Measurements from ENCODE around the gene KLK11.
"Not testable (repeated sequence)": the region's sequence is repeated elsewhere in the genome, so short reads cannot be mapped to it uniquely, and the experiment has no call there.

KLK11 gene

DNA sequence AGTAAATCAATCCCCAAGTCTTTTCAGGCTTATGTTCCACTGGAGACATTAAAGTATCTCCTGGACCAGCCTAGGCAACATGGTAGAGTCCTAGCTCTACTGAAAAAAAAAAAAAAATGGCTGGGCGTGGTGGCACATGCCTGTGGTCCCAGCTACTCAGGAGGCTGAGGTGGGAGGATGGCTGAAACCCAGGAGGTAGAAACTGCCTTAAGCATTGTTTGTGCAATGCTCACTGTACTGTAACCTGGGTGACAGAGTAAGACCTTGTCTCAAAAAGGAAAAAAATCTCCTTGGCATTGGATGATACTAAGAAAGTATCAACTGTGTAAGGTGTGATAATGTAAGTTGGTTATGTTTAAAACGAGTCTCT, 33.8 kb downstream of the KLK11 start:
- in situ Hi-C loops (cut with MboI; ENCODE audit: low pct_unique_long_range_greater_than_20kb, low sequenced_read_pairs, unreplicated experiment) = no loop called here
- no peak for DNase-seq (ENCODE audit: low spot score)
- TF ChIP-seq, protein P1, sequence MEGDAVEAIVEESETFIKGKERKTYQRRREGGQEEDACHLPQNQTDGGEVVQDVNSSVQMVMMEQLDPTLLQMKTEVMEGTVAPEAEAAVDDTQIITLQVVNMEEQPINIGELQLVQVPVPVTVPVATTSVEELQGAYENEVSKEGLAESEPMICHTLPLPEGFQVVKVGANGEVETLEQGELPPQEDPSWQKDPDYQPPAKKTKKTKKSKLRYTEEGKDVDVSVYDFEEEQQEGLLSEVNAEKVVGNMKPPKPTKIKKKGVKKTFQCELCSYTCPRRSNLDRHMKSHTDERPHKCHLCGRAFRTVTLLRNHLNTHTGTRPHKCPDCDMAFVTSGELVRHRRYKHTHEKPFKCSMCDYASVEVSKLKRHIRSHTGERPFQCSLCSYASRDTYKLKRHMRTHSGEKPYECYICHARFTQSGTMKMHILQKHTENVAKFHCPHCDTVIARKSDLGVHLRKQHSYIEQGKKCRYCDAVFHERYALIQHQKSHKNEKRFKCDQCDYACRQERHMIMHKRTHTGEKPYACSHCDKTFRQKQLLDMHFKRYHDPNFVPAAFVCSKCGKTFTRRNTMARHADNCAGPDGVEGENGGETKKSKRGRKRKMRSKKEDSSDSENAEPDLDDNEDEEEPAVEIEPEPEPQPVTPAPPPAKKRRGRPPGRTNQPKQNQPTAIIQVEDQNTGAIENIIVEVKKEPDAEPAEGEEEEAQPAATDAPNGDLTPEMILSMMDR (IDR thresholded peaks at IDR 0.05; ENCODE audit: extremely low read depth, insufficient read depth, missing control alignments) = no peak

GRCh38 chr19:50984416-50984815, 42.0 kb downstream of the KLK11 start:
- in situ Hi-C loops (cut with MboI; ENCODE audit: low pct_unique_long_range_greater_than_20kb, low sequenced_read_pairs, unreplicated experiment); DNase-seq (ENCODE audit: low spot score): not testable (repeated sequence)

DNA sequence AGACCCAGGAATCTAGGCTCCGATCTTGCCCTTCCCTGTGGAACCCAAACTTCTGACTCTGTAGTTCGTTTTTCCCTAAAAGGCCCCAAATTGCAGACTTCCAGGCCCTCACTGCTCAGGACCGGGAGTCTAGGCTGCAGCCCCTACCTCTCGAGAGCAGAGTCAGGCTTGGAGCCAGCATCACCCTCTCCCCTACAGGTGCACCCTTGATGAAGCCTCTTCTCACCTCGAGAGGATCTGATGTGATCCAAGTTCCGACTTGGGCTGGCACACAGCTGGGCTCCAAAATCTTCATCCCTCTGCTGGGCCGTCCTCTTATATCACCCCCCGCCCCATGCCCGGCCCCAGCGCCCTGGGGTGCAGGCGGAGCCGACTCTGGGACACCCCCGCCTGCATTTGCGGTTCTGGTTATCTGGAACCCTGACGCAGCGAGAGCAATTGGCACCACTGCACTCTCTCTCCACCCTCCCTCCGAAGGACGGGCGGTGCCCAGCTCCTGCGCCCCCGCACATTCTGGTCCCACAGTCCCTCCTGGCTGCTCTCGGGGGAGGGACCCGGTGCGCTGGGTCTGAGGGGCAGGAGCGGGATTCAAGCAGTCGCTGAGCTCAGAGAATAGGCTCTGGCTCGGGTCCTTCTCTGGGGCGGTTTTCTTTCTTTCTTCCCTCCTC, 42.7 kb downstream of the KLK11 start, which contains the start of gene KLK7:
Gene KLK7, minus strand, starts transcription at position 293 of the 668 bp plus-strand sequence. CDS start 1,518 bp downstream, outside the sequence.
- in situ Hi-C loops (cut with MboI; ENCODE audit: low pct_unique_long_range_greater_than_20kb, low sequenced_read_pairs, unreplicated experiment) = no loop called here
- TF ChIP-seq, protein P1 (IDR thresholded peaks at IDR 0.05; ENCODE audit: extremely low read depth, insufficient read depth, missing control alignments) = no peak
- DNase-seq (ENCODE audit: low spot score) = no peak

DNA sequence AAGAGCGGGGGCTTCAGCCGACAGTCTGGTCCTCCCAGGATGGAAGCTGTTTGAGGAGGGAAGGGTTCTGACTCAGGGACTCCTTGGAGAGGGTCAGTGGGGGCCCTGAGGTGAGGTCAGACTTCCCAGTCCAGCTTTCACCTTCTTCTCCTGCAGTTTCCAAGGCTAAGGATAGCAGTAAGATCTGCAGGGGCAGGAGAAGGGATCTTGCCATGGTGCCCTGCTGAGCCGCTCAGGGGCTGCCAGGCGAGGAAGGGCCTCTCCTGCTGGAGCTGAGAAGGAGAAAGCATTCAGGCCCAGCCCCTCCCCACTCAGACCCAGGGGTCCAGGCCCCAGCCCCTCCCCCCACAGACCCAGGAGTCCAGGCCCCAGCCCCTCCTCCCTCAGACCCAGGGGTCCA, 44.2 kb downstream of the KLK11 start:
- no peak for DNase-seq (ENCODE audit: low spot score)
- in situ Hi-C loops (cut with MboI; ENCODE audit: low pct_unique_long_range_greater_than_20kb, low sequenced_read_pairs, unreplicated experiment) = no loop called here
- TF ChIP-seq, protein P1 (IDR thresholded peaks at IDR 0.05; ENCODE audit: extremely low read depth, insufficient read depth, missing control alignments) = no peak

DNA sequence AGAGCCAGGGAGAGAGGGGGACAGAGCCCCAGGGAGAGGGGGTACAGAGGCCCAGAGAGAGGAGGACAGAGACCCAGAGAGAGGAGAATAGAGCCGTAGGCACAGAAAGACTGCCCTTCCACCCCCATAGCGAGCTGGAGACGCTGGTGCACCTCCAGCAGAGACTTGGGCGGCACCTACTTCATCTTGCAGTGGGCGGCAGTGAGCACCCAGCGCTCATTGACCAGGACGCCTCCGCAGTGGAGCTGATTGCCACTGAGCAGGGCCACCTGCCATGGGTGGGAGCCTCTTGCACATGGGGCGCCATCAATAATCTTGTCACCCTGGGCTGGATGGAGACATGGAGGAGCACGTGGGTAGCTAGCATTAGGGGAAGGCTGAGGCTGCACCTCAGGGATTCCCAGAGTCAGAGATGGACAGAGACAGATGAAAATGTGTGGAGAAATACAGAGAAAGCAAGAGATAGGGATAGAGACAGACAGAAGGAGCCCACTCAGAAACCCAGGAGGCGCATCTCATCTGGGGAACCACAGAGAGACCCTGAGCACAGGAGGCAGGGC, 44.7 kb downstream of the KLK11 start:
- DNase-seq (ENCODE audit: low spot score) = no peak
- TF ChIP-seq, protein P1 (IDR thresholded peaks at IDR 0.05; ENCODE audit: extremely low read depth, insufficient read depth, missing control alignments) = no peak
- in situ Hi-C loops (cut with MboI; ENCODE audit: low pct_unique_long_range_greater_than_20kb, low sequenced_read_pairs, unreplicated experiment) = no loop called here

- no peak for DNase-seq (ENCODE audit: low spot score)
- TF ChIP-seq, protein P1 (IDR thresholded peaks at IDR 0.05; ENCODE audit: extremely low read depth, insufficient read depth, missing control alignments) = no peak
- in situ Hi-C loops (cut with MboI; ENCODE audit: low pct_unique_long_range_greater_than_20kb, low sequenced_read_pairs, unreplicated experiment) = no loop called here
These were observed 46.2 kb downstream of the KLK11 start for GRCh38 chr19:50980208-50980607.

GRCh38 chr19:50979758-50980157, 46.7 kb downstream of the KLK11 start:
- DNase-seq (ENCODE audit: low spot score) = no peak
- TF ChIP-seq, protein P1 (IDR thresholded peaks at IDR 0.05; ENCODE audit: extremely low read depth, insufficient read depth, missing control alignments) = no peak
- in situ Hi-C loops (cut with MboI; ENCODE audit: low pct_unique_long_range_greater_than_20kb, low sequenced_read_pairs, unreplicated experiment) = no loop called here

Measured in GM13977 (cell line).